ENCODE measurements around the gene FOXO3. TPM values are rescaled to one million over a fixed set of nuclear protein-coding genes. Genes with fewer than 3 reads are reported as not detected.

FOXO3 gene
- total RNA-seq, 4 donors from 2014 or later, result 110 to 176 (median 139) TPM

DNA sequence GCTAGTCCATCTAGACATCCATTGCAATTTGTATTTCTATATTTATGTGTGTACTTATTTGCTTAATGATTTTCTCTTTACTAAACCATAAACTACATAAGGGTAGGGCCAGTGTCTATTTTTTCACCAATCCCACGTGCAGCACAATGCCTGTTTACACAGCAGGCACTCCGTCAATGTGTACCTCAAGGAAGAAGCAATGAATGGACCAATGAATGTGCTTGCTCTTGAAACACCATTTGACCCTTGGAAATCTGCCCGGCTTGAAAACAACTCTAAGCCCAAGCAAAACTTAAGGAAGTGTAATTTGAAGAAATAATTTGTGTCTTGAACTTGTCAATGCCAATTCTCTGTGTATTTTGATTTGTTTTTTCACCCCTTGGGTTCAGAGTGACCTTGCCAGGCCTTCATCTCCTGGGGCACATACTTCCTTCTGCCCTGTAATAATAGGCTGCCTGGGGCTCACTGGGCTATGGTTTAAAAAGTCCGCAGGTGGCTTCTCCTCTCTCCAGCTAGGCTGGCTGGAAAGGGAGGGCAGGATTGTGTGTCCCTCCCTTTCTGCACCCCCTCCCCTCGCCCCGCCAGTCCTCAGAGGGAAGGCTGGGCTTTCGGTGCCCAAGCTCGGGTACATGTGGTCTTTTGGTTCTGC is 146.7 kb downstream of the FOXO3 start:
- intact Hi-C loops (cut with DNase I; ENCODE audit: low total_unique reads), result no loop called here
- WGBS, 2 donors, result 86 to 90% methylated on average over 8 of the region's 8 CpGs
- TF ChIP-seq POLR2A (IDR thresholded peaks at IDR 0.05), result no peak
- TF ChIP-seq CTCF (IDR thresholded peaks at IDR 0.05), result no peak
- no peak for DNase-seq (ENCODE audit: low spot score in 2 of 2)
- H3K4me3 ChIP-seq (ENCODE audit: low read depth, poor library complexity, severe bottlenecking), result no peak overlapping the region

DNA sequence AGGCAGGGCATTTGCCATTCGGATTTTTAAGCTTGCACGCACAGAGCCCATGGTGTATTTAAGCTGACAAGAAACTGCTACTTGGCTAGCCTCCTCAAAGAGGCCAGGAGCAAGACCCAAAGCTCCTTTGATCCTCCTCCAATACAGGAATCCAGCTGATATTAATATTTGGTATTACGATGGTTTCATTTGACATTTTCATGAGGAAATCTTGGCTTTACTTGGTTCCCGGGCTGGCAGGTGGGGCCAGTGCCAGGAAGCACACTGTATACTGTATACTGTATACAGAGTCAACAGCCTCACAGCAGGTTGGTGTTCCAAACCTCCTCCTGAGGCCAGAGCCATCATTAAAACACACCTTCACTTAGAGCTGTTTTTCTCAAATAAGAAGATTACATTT is 149.3 kb downstream of the FOXO3 start:
- no peak for TF ChIP-seq POLR2A (IDR thresholded peaks at IDR 0.05)
- no peak for TF ChIP-seq CTCF (IDR thresholded peaks at IDR 0.05)
- DNase-seq (ENCODE audit: low spot score in 2 of 2), result no peak
- H3K4me3 ChIP-seq (ENCODE audit: low read depth, poor library complexity, severe bottlenecking), result no peak overlapping the region
- intact Hi-C loops (cut with DNase I; ENCODE audit: low total_unique reads), result no loop called here
- 55 to 73% methylated on average over 4 of the region's 4 CpGs for WGBS, 2 donors

DNA sequence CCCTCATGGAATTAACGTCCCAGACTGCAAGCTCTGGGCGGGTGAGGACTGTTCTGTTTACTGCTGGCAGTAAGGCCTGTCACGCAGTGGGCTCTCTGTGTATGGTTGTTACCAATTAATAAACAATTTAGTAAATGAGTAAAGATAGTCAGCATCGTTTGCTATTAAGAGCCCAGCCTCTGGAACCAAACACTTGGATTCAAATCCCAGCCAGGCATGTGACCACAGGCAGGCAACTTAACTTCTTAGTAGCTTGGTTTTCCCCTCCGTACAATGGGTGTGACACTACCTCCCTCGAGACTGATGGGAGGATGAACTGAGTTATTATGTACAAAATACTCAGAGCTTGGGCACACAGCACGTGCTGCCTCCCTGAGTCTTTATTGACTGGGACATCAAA is 149.8 kb downstream of the FOXO3 start:
- H3K4me3 ChIP-seq (ENCODE audit: low read depth, poor library complexity, severe bottlenecking), result no peak overlapping the region
- 46 to 55% methylated on average over 7 of the region's 7 CpGs for WGBS, 2 donors
- intact Hi-C loops (cut with DNase I; ENCODE audit: low total_unique reads), result no loop called here
- TF ChIP-seq POLR2A (IDR thresholded peaks at IDR 0.05) (no peak), CTCF (IDR thresholded peaks at IDR 0.05) (no peak)
- no peak for DNase-seq (ENCODE audit: low spot score in 2 of 2)

DNA sequence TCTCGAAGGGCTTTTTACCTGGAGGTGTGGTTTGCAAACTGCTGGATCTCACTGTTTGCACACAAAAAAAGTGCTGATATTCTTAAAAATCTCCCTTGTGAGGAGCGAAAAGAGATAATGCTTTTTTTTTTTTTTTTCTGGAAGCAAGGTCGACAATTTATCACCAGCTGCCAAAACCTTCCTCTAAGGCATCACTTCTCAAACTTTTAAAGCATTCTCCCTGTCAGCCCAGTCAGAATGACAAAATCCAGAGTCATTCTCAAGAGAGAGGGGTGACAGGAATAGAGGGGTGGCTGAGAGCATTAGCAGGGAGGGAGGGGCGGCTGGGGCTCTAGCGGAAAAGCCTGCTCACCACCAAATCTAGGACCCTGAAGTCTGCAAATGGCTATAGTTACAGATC is 150.4 kb downstream of the FOXO3 start:
- H3K4me3 ChIP-seq (ENCODE audit: low read depth, poor library complexity, severe bottlenecking), result no peak overlapping the region
- intact Hi-C loops (cut with DNase I; ENCODE audit: low total_unique reads), result no loop called here
- no peak for TF ChIP-seq CTCF (IDR thresholded peaks at IDR 0.05)
- no peak for TF ChIP-seq POLR2A (IDR thresholded peaks at IDR 0.05)
- DNase-seq (ENCODE audit: low spot score in 2 of 2), result no peak
- WGBS, 2 donors, result 62 to 76% methylated on average over 5 of the region's 5 CpGs

DNA sequence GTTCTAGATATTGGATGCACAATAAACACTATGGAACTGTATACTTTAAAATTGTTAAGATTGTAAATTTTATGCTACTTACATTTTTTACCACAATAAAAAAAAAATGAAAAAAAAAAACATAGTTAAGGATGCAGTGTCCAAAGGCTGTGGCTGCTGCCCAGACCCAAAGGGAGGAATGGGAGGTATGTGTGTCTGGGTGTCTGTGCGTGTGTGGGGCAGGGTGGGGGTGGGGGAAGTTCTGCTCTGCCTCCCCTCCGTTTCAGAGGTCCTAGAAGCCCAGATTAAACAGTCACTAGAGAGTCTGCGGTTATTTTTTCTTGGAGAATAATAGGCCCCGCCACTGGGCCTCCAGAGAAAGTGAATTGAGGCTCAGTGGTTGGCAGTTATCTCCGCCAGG is 151.1 kb downstream of the FOXO3 start:
- TF ChIP-seq POLR2A (IDR thresholded peaks at IDR 0.05) (no peak), CTCF (IDR thresholded peaks at IDR 0.05) (no peak)
- 88 to 94% methylated on average over 5 of the region's 5 CpGs for WGBS, 2 donors
- no peak overlapping the region for H3K4me3 ChIP-seq (ENCODE audit: low read depth, poor library complexity, severe bottlenecking)
- intact Hi-C loops (cut with DNase I; ENCODE audit: low total_unique reads), result no loop called here
- DNase-seq (ENCODE audit: low spot score in 2 of 2), result no peak

- no peak for DNase-seq (ENCODE audit: low spot score in 2 of 2)
- TF ChIP-seq POLR2A (IDR thresholded peaks at IDR 0.05), result no peak
- TF ChIP-seq CTCF (IDR thresholded peaks at IDR 0.05), result no peak
- no peak overlapping the region for H3K4me3 ChIP-seq (ENCODE audit: low read depth, poor library complexity, severe bottlenecking)
- intact Hi-C loops (cut with DNase I; ENCODE audit: low total_unique reads), result no loop called here
- 76 to 83% methylated on average over 2 of the region's 2 CpGs for WGBS, 2 donors
These were observed 152.2 kb downstream of the FOXO3 start for GRCh38 chr6:108712946-108713345.

Measured in lower leg skin (tissue), 4 donors.